Activated T-cell treated with anti-CD3 and anti-CD28 coated beads, Interleukin-2, amount 50 U/mL, for 4 hours (primary cell): ENCODE measurements around the gene PYGO1. TPM values are rescaled to one million over a fixed set of nuclear protein-coding genes. Genes with fewer than 3 reads are reported as not detected.
"Not testable (repeated sequence)": the region's sequence is repeated elsewhere in the genome, so short reads cannot be mapped to it uniquely, and the experiment has no call there.

Source experiments
- ATAC-seq, 2 donors: fragments of 200-7000 bp; cut with Tn5 transposase; one replicate each; pipeline ENCODE4 v1.10.0; 2021
- DNase-seq: peaks from one replicate; pipeline ENCODE4 v3.0.0-alpha.2; 2020
- H3K27me3 Mint-ChIP-seq: one replicate; pipeline ENCODE4 v1.8.0; 2021; ENCODE audit warnings: low read depth, mixed read lengths
- H3K36me3 Mint-ChIP-seq: one replicate; pipeline ENCODE4 v1.8.0; 2022; ENCODE audit warnings: mixed read lengths; ENCODE audit not compliant: insufficient read depth
- H3K4me1 Mint-ChIP-seq: one replicate; pipeline ENCODE4 v1.8.0; 2021; ENCODE audit warnings: low read depth, mixed read lengths
- H3K4me3 Mint-ChIP-seq: one replicate; pipeline ENCODE4 v1.8.0; 2021; ENCODE audit warnings: mild to moderate bottlenecking, moderate library complexity, mixed read lengths
- H3K9me3 Mint-ChIP-seq: one replicate; pipeline ENCODE4 v1.8.0; 2021; ENCODE audit warnings: mixed read lengths
- total RNA-seq, 3 donors: library from RNA; stranded (reverse); gene quantifications; one replicate each; pipeline ENCODE4 v1.2.1, GENCODE V29; 2021

PYGO1 gene
- total RNA-seq, 3 donors from 2014 or later = 0.05 to 0.13 (median 0.13) TPM

DNA sequence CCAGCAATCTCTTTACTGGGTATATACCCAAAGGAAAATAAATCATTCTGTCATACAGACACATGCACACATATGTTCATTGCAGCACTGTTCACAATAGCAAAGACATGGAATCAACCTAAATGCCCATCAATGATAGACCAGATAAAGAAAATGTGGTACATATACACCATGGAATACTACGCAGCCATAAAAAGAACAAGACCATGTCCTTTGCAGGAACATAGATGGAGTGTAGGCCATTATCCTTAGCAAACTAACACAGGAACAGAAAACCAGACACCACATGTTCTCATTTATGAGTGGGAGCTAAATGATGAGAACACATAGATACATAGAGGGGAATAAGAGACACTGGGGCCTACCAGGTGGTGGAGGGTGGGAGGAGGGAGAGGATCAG, 4.9 kb upstream of the PYGO1 start:
- not testable (repeated sequence) for H3K4me3 Mint-ChIP-seq, DNase-seq, H3K9me3 Mint-ChIP-seq, H3K4me1 Mint-ChIP-seq, ATAC-seq, H3K36me3 Mint-ChIP-seq
- peaks cover 35% of the 10 kb centered on the region for H3K27me3 Mint-ChIP-seq

DNA sequence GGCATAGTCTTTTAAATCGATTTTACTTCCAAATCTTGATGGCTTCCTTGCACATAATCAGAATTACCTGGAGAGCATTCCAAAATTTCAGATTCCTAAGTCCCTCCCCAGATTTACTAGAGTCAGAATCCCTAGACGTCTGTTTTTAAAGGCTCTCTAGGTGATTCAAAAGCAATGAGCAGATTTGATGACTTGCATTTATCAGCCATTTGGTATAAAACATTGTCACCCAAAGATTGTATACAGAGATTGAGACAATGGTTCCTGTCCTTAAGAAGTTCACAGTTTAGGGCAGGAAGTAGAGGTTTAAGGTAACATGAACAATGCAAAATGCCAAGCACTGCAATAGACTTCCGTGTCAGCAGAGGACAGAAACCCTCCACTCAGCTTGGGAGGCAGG, 2.6 kb upstream of the PYGO1 start:
- no peak for ATAC-seq
- no peak for DNase-seq
- Mint-ChIP-seq H3K4me3 (no peak overlapping the region), H3K36me3 (peaks cover 2% of the 10 kb centered on the region), H3K9me3 (no peaks in the 10 kb centered on the region), H3K27me3 (peaks cover 33% of the 10 kb centered on the region), H3K4me1 (peaks cover 2% of the 10 kb centered on the region)

DNA sequence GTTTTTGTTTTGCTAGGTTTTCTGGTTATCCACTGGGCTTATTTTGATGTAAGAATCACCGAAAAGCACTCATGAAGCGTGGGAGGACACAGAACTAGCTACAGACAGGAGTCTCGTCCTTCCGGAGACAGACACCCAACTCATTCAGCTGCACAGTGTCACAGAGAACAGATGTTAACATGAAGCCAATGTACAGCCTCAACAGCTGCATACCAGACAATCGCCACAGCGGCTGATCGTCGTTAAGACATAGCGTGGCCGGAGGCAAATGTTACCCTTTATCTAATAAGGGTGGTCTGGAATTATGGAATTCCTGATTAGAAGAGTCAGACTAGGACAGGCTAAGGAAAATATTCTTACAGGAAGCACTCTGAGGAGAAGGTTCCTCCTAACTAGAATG, 1.1 kb upstream of the PYGO1 start:
- Mint-ChIP-seq H3K4me3 (peak overlapping the region; percentile 68), H3K27me3 (peaks cover 38% of the 10 kb centered on the region), H3K9me3 (no peaks in the 10 kb centered on the region), H3K36me3 (peaks cover 2% of the 10 kb centered on the region), H3K4me1 (peaks cover 2% of the 10 kb centered on the region)
- ATAC-seq (no peak), DNase-seq (no peak)

- no peak for ATAC-seq
- no peak for DNase-seq
- Mint-ChIP-seq H3K27me3 (peaks cover 42% of the 10 kb centered on the region), H3K9me3 (no peaks in the 10 kb centered on the region), H3K36me3 (peaks cover 2% of the 10 kb centered on the region), H3K4me1 (peaks cover 2% of the 10 kb centered on the region), H3K4me3 (peak overlapping the region; percentile 68)
Measured at GRCh38 chr15:55588815-55589115, 620 bp upstream of the PYGO1 start.

- Mint-ChIP-seq H3K9me3 (no peaks in the 10 kb centered on the region), H3K4me3 (peak overlapping the region; percentile 56), H3K36me3 (peaks cover 2% of the 10 kb centered on the region), H3K27me3 (peaks cover 54% of the 10 kb centered on the region), H3K4me1 (peaks cover 2% of the 10 kb centered on the region)
- DNase-seq = no peak
- ATAC-seq = peak; percentile 48 to 57
Measured at GRCh38 chr15:55587321-55588069, 650 bp downstream of the PYGO1 start.

DNA sequence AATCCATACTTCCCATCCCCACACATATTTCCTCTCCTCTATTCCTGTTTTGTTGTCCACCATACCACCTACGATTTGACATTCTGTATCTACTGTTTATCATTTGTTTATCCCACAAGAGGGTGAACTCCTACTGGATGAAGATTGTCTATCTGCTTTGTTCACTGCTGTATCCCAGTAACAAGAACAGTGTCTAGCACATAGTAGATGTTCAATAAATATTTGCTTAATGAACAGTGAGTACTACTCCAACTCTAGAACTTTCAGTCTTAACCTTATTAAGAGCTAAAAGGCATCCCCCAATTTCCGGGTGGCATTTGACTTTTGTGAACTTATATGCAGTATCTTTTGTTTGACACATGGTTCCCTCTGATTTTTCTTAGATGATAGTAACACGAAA, 1.3 kb downstream of the PYGO1 start:
- ATAC-seq (no peak), DNase-seq (no peak)
- Mint-ChIP-seq H3K36me3 (peaks cover 2% of the 10 kb centered on the region), H3K9me3 (no peaks in the 10 kb centered on the region), H3K4me3 (no peak overlapping the region), H3K4me1 (peaks cover 2% of the 10 kb centered on the region), H3K27me3 (peaks cover 56% of the 10 kb centered on the region)

DNA sequence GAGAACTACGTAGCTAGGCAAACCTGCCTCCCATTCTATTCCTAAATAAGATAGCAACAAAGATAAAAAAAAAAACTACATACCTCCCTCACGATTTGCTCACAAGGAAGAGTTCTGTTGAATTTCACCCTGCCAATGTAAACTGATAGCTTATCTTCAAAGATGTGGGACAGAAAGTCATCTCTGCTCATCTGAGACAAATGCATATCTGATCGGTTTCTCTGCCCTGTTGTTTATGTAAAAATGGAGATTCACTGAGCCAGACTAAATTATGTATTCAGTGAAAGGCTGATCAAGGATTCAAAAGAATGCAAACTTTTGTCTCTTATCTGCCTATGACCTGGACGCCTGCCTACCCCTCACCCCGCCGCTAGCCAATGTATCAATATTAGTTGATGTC, 11.2 kb downstream of the PYGO1 start:
- Mint-ChIP-seq H3K9me3 (no peaks in the 10 kb centered on the region), H3K27me3 (peaks cover 13% of the 10 kb centered on the region), H3K36me3 (no peaks in the 10 kb centered on the region), H3K4me1 (no peaks in the 10 kb centered on the region), H3K4me3 (no peak overlapping the region)
- no peak for ATAC-seq
- DNase-seq = no peak

GRCh38 chr15:55574096-55574495, 14.0 kb downstream of the PYGO1 start:
- Mint-ChIP-seq H3K36me3 (no peaks in the 10 kb centered on the region), H3K4me3 (no peak overlapping the region), H3K27me3 (peaks cover 25% of the 10 kb centered on the region), H3K9me3 (peaks cover 8% of the 10 kb centered on the region), H3K4me1 (no peaks in the 10 kb centered on the region)
- DNase-seq (no peak), ATAC-seq (no peak)

DNA sequence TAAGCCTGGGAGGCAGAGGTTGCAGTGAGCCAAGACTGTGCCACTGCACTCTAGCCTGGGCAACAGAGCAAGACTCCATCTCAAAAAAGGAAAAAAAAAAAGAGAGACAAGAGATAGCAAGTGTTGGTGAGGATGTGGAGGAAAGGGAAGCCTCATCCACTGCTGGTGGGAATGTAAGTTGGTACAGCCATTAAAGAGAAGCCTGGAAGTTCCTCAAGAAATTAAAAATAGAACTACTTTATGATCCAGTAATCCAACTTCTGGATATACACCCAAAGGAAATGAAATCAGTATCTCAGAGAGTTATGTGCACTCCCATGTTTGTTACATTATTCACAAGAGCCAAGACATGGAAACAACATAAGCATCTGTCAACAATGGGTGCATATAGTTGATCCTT, 14.9 kb downstream of the PYGO1 start:
- H3K4me1 Mint-ChIP-seq = no peaks in the 10 kb centered on the region
- ATAC-seq = no peak
- H3K36me3 Mint-ChIP-seq = no peaks in the 10 kb centered on the region
- peaks cover 8% of the 10 kb centered on the region for H3K9me3 Mint-ChIP-seq
- no peak overlapping the region for H3K4me3 Mint-ChIP-seq
- H3K27me3 Mint-ChIP-seq = peaks cover 25% of the 10 kb centered on the region
- DNase-seq = no peak

- Mint-ChIP-seq H3K9me3 (peaks cover 5% of the 10 kb centered on the region), H3K4me3 (no peak overlapping the region), H3K36me3 (no peaks in the 10 kb centered on the region), H3K27me3 (peaks cover 11% of the 10 kb centered on the region), H3K4me1 (no peaks in the 10 kb centered on the region)
- no peak for ATAC-seq
- DNase-seq = no peak
Measured at GRCh38 chr15:55564347-55565145, 23.6 kb downstream of the PYGO1 start.

DNA sequence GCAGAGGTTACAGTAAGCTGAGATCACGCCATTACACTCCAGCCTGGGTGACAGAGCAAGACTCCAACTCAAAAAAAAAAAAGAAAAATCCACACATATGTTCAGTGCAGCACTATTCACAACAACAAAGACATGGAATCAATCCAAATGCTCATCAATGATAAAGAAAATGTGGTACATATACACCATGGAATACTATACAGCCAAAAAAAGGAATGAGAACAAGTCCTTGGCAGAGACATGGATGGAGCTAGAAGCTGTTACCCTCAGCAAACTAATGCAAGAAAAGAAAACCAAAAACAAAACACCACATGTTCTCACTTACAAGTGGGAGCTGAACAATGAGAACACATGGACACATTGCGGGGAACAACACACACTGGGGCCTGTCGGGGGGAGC, 25.5 kb downstream of the PYGO1 start:
- Mint-ChIP-seq H3K4me1 (no peaks in the 10 kb centered on the region), H3K27me3 (peaks cover 9% of the 10 kb centered on the region), H3K9me3 (peaks cover 5% of the 10 kb centered on the region), H3K36me3 (no peaks in the 10 kb centered on the region), H3K4me3 (no peak overlapping the region)
- DNase-seq (no peak), ATAC-seq (no peak)

GRCh38 chr15:55555089-55555488, 33.1 kb downstream of the PYGO1 start:
- peaks cover 22% of the 10 kb centered on the region for H3K27me3 Mint-ChIP-seq
- no peak overlapping the region for H3K4me3 Mint-ChIP-seq
- ATAC-seq (no peak), DNase-seq (no peak)
- H3K36me3 Mint-ChIP-seq = peaks cover 2% of the 10 kb centered on the region
- no peaks in the 10 kb centered on the region for H3K4me1 Mint-ChIP-seq
- peaks cover 22% of the 10 kb centered on the region for H3K9me3 Mint-ChIP-seq

- peaks cover 20% of the 10 kb centered on the region for H3K27me3 Mint-ChIP-seq
Measured at GRCh38 chr15:55552926-55553325, 35.2 kb downstream of the PYGO1 start.

DNA sequence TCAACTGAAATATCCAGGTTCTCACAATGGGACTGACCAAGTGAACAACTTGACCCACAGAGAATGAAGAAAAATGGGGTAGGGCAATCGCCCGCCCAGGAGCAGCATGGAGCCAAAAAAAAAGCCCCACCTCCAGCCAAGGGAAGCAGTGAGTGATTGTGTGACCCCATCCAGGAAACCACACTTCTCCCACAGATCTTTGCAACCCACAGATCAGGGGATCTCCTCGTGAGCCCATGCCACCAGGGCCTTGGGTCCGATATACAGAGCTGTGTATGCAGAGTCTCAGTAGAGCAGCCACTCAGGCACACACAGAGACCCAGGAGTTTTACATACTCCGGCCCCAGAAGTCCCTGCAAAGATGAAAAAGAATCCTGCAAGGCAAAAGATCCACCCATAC, 35.7 kb downstream of the PYGO1 start:
- Mint-ChIP-seq H3K9me3 (peaks cover 22% of the 10 kb centered on the region), H3K36me3 (peaks cover 2% of the 10 kb centered on the region), H3K4me1 (no peaks in the 10 kb centered on the region), H3K4me3 (no peak overlapping the region), H3K27me3 (peaks cover 18% of the 10 kb centered on the region)
- DNase-seq = no peak
- no peak for ATAC-seq

More at GRCh38 chr15:55552926-55553325, 35.2 kb downstream of the PYGO1 start:
- peaks cover 2% of the 10 kb centered on the region for H3K36me3 Mint-ChIP-seq
- no peak for ATAC-seq
- no peaks in the 10 kb centered on the region for H3K4me1 Mint-ChIP-seq
- peaks cover 22% of the 10 kb centered on the region for H3K9me3 Mint-ChIP-seq
- H3K4me3 Mint-ChIP-seq = no peak overlapping the region
- DNase-seq = no peak

DNA sequence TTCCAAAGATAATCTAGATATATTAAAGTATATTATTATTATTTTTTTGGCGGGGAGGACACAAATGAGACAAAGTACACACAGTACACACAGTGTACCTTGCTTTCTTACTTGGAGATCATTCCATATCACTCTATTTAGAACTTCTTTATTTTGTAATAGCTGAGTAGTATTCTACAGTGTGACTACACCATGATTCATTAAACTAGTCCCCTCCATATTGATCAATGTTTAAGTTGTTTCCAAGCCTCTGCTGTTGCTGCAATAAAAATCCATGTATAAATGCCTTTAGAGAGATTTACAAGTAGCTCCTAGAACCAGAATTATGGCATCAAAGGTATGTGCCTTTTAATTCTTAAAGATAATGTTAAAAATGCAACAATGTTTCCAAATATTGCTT, 38.8 kb downstream of the PYGO1 start:
- H3K4me1 Mint-ChIP-seq = no peaks in the 10 kb centered on the region
- H3K9me3 Mint-ChIP-seq = peaks cover under 1% of the 10 kb centered on the region
- no peak for DNase-seq
- no peak overlapping the region for H3K4me3 Mint-ChIP-seq
- ATAC-seq = no peak
- H3K36me3 Mint-ChIP-seq = no peaks in the 10 kb centered on the region
- peaks cover 18% of the 10 kb centered on the region for H3K27me3 Mint-ChIP-seq
